Measurements from ENCODE around the gene UGT2B7.
A peak's percentile ranks its signal among the peaks of the same experiment; 100 is the strongest.
"Not testable (repeated sequence)": the region's sequence is repeated elsewhere in the genome, so short reads cannot be mapped to it uniquely, and the experiment has no call there.

The UGT2B7 gene

DNA sequence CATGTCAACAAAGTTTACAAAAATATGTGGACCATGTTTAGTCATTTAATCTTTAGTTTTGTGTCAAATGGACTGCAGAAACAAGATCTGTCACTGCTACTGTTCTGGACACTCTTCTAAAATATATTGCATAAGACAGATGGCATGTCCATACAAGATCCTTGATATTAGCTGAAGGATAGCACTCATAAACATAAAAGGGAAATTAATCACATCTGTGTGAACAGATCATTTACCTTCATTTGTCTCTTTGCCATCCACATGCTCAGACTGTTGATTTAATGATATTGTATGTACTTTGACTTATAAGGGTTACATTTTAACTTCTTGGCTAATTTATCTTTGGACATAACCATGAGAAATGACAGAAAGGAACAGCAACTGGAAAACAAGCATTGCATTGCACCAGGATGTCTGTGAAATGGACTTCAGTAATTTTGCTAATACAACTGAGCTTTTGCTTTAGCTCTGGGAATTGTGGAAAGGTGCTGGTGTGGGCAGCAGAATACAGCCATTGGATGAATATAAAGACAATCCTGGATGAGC is at the start of gene UGT2B7:
TSS of gene UGT2B7 (plus strand) at position 364 of the 546 bp plus-strand sequence. CDS start at position 411, 47 bp downstream.
- no peak for DNase-seq

DNA sequence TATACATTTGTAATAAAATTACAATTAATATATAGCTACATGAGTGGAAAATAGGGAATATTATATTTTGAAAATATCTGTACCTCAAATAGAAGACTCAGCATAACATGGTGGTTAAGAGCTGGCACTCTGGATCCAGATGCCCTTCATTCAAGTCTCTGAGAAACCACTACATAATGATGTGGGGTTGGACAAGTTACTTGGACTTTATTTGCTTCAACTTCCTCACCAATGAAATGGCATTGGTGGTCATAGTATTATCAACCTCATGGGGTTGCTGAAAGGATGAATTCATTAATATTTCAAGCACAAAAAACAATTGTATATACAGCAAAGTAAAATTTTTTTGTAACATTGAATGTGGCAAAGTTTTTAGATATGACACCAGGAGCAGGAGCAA is 46.4 kb upstream of the UGT2B7 start:
- DNase-seq = no peak

DNA sequence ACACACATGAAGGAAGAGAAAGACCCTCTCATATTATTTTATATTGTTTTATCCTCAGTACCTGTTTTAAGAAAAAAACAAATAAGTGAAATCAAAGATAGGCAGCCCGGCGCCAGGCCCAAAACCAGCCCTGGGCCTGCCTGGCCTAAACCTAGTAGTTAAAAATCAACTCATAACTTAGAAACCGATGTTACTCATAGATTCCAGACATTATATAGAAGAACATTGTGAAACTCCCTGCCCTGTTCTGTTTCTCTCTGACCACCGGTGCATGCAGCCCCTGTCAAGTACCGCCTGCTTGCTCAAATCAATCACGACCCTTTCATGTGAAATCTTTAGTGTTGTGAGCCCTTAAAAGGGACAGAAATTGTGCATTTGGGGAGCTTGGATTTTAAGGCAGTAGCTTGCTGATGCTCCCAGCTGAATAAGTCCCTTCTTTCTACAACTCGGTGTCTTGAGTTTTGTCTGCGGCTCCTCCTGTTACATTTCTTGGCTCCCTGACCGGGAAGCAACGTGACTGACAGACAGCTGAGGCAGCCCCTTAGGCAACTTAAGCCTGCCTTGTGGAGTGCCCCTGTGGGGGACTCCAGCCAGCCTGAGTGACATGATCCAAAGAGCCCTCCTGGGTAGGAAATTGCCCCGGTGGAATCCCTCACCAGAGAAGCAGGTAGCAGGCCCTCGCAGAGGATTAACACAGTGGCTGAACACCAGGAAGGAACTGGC is 45.3 kb upstream of the UGT2B7 start:
- not testable (repeated sequence) for DNase-seq

DNA sequence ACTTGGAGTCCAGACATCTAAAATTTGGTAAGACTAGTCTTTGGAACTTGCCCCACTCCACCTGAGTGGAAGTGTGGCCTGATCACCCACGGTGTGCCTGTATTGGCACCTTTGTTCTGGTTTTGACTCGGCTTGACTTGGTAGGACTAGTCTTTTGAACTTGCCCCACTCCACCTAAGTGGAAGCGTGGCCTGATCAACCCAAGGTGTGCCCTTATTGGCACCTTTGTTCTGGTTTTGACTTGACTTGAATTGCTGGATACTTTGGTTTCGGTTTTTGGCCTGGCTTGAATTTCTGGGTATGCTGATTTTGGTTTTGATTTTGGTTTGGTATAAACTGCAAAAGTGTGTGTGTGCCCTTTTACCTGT is 44.7 kb upstream of the UGT2B7 start:
- DNase-seq = no peak

DNA sequence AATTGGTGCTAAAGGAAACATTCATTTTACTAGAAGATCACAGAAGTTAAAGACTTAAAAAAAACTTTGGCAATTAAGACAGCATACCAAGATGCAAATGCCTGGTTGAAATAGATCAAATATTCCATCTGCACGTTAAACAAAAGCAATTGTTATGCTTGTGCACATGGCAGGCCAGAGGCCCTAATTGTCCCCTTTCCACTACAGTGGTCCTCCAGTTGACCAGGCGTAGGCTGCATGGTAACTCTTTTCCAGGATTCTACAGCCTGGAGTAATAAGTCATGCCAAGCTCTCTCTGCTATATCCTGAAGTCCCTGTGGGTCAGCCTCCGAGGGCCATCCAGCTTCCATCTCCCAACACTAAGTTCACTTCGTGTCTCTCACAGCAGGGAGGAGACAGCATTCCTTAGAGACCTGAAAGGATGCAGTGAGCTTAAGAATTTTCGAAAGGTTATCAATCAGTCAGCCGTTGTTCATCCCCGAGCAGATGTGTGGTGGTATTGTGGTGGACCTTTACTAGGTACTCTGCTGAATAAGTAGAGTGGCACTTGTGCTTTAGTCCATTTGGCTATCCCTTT is 42.9 kb upstream of the UGT2B7 start:
- DNase-seq = not testable (repeated sequence)

DNA sequence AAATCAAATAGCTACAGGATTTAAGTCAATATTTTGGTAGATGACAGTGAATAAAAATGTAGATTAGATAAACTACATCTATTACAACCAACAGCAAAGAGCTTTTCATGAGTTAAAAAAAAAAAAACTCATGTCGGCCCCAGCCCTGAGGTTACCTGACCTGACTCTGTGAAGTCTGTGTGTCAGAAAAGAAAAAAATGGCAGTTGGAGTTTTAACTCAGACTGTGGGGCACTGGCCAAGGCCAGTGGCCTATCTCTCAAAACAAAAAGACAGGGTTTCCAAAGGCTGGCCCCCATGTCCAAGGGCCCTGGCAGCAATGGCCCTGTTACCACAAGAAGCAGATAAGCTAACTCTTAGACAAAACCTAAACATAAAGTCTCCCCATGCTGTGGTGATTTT is 42.2 kb upstream of the UGT2B7 start:
- not testable (repeated sequence) for DNase-seq

DNA sequence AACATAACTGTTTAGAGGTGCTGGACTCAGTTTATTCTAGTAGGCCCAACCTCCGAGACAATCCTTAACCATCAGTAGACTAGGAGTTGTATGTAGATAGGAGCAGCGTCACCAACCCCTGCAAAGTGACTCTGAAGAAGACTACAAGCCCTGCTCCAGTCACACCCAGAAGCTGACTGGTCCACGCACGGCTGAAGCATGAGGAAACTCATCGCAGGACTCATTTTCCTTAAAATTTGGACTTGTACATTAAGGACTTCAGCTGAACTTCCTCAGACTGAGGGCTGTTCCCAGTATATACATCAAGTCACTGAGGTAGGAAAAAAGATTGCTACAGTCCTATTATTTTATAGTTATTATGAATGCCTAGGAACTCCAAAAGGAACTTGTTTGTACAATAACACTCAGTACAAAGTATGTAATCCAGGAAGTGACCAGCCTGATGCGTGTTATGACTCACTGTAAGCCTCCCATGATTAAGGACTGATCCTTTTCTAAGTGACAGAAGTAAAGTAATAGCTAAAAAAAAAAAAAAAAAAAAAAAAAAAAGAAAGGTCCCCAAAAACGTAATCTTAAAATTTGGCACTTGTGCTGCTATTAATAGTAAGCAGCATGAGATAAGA is 41.6 kb upstream of the UGT2B7 start:
- DNase-seq = peak; percentile 7

DNA sequence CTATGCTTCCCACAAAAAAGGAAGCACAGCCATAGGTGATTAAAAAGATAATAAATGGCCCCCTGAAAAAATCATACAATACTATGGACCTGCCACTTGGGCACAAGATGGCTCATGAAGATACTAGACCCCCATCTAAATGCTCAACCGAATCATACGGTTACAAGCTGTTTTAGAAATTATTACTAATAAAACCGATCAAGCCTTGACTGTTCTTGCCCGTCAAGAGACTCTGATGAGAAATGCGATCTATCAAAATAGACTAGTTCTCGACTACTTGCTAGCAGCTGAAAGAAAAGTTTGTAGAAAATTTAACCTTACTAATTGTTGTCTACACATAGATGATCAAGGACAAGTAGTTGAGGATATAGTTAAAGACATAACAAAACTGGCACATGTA is 40.1 kb upstream of the UGT2B7 start:
- DNase-seq = no peak

DNA sequence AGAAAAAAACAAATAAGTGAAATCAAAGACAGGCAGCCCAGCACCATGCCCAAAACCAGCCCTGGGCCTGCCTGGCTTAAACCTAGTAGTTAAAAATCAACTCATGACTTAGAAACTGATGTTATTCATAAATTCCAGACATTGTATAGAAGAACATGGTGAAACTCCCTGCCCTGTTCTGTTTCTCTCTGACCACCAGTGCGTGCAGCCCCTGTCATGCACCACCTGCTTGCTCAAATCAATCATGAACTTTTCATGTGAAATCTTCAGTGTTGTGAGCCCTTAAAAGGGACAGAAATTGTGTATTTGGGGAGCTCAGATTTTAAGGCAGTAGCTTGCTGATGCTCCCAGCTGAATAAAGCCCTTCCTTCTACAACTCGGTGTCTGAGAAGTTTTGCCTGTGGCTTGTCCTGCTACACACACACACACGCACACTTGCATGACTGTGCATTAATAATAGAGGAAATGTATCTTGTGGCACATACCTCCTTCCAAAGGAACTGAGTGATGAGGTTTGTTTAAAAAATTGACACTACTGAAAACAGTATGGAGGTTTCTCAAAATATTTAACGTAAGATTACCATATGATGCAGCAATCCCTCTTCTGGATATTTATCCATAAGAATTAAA is 39.2 kb upstream of the UGT2B7 start:
- DNase-seq = no peak

DNA sequence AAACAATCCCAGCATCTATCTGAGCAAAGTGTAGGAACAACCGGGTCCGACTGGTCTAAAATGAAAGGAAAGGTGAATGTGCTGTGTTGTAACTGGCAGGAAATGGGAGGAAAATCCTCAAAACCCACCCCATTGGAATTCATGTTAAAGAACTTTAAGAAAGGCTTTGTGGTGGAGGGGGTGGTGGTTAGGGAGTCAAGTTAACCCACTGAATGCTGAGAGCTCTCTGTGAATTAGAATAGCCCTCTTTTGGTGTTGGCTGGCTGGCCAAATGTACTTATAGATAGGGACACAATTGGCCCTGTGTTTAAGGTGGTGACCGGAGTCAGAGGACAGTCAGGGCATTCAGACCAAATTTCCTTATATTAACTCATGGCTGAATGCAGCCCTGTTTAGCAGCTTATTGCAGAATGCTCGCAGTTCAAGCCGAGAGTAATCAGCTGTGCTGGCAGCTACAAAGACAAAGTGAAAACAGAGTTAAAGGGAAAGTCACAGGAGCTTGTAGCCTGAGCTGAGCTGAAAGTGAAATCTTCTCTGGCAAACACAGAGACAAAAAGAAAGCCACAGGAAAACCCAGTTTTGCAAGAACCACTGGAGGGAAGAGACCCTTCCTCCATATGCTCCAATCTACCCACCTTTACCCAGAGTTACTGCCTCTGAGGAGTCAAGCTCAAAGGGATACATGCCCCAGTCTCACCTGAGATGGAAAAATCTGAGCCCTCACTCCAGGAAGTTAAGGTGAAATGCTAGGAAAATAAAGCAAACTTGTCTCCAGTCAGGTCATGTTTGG is 38.5 kb upstream of the UGT2B7 start:
- no peak for DNase-seq

DNA sequence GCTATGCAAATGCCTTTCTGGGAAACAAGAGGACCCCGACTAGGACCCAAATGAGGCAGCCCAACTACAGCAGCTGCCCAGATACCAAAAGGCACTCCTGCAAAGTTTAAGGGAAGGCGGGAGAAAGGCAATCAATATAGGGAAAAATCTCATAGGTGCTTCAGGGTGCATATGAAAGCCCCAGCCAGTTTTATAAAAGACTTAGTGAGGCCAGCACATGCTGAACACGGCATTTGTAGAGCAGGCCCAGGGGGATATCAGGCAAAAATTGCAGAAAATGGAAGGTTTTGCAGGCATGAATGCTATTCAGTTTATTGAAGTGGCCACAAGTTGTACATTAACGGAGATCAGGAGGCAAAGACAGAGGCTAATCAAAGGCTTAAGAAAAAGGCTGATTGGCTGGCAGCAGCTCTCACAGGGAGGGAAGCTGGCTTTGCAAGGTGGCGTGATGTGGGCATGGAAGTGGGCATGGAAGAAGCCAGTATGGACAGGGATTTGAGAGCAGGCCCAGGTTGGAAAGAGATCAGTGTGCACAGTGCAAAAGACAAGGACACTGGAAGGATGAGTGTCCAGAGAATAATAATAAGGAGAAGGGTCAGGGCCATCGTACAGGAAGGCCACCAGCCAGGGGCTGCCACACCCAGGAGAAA is 37.7 kb upstream of the UGT2B7 start:
- no peak for DNase-seq

DNA sequence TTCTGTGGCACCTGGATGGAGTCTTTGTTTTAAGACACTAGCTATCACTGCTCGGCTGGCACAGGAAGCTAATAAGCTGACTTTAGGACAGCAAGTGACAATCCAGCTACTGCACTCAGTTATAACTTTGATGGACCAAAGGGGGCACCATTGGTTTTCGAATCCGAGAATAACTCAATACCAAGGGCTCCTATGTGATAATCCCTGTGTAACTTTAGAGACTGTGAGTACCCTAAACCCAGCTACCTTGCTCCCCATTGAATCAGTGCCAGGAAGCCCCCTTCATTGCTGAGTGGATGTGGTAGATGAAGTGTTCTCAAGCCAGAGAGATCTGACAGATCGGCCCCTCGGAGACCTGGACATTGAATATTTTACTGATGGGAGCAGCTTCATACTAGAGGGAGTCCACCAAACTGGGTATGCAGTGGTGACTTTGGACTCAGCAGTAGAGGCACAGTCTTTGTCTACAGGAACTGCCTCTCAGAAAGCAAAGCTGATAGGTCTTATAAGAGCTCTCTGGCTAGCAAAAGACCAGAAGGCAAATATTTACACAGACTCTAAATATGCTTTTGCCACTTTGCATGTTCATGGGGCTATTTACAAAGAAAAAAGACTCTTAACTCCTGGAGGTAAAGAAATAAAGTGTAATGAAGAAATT is 35.5 kb upstream of the UGT2B7 start:
- no peak for DNase-seq

DNA sequence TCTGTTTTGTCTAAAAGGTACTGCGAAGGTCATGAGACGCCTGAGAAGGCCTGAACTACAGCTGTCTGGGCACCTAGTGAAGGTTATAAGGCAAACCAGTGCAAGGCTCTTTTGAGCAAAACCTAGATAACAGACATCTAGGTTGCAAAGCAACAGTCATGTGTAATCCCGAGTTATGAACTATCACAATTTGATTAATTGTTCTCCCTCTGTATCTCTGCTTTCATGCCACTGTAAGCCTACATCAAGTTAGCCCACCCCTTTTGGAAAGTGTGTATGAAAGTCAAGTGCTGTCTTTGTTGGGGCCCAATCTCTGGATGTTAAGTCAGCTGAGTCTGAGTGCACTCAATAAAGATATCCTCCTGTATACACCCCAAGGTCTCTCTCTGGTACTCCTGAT is 31.9 kb upstream of the UGT2B7 start:
- DNase-seq = no peak

DNA sequence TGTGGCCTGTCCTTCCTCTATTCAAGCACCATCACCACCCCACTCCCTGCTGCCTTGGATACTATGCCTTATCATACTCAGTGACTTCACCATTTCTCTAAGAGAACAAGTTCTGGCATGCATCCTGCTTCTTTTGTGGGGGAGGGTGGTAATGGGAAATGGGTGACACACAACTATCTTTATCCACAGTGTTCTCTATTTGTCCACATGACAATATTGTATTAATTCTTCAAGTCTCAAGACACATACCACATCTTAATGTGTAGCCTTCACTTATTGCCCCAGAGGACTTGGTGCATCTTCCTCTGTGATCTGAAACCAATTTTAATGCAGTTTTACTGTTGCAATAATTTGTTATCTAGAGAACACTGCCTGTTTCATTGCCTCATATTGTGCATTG is 29.3 kb upstream of the UGT2B7 start:
- DNase-seq = no peak

DNA sequence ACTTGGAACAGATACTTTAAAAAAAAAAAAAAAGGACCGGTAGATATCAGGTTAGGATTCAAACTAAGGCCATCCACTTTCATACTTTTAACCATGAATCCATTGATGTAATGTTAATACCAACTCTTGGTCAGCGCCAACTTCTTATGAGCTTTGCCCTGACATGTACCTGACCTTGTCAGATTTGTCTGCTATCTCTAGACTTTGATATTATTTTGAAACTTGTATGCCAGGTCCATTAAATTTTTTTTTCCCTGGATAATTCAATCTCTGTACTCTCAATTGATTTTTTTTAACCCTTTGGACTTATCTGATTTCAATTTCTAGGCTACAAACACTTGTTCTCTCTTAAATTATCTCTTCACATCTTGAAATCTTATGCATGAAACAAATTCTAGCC is 27.2 kb upstream of the UGT2B7 start:
- no peak for DNase-seq

DNA sequence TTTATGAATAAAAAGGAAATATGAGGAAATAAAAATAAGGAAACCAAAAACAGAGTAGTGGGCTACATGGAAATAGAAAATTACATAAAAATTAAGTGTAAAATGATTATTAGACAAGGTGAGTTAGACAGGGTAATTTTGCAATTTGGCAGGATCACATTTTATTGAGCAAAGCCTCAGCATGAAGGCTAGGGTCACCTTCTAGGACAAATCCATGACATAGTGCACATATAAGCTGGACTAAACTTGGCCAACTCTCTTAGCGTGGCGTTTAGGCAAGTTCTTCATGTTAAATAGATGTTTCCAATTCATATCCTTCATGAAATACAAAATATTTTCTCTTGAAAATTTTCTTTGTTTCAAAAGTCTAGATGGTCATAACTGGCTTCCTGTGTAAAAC is 25.7 kb upstream of the UGT2B7 start:
- DNase-seq = no peak

DNA sequence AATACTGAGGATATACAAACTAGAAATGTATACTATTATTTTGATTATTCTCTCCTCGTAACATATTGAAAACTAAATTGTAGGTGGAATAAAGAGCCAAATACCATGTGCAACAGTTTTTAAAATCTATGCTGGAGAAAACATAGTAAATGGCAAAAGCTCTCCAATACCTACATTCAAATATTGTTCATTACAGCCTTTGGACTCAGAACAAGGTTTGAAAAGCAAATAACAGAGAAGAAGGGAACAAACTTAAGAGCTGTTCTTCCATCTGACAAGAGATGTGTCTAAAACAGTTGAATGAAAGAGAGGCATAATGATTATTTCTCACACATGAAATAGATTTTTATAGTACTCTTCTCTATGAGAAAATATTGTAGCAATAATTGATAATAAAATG is 25.0 kb upstream of the UGT2B7 start:
- DNase-seq = no peak

DNA sequence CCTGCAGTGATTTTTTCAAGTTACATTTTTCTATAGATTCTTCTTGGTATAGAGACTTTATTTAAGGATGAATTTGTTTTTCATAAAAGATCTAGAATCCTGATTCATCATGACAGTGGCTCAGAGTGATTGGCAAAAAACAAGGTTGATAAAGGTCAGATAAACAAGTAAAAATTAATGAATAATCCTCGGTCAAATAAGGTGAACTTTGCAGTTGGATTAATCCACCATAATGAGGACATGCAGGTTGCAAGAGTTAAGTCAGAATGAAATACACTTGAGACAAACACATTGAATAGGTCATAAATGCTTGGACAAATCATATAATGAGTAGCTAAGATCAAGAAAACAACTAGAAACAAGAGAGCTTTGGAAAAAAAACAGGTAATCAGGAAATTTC is 22.9 kb upstream of the UGT2B7 start:
- no peak for DNase-seq

DNA sequence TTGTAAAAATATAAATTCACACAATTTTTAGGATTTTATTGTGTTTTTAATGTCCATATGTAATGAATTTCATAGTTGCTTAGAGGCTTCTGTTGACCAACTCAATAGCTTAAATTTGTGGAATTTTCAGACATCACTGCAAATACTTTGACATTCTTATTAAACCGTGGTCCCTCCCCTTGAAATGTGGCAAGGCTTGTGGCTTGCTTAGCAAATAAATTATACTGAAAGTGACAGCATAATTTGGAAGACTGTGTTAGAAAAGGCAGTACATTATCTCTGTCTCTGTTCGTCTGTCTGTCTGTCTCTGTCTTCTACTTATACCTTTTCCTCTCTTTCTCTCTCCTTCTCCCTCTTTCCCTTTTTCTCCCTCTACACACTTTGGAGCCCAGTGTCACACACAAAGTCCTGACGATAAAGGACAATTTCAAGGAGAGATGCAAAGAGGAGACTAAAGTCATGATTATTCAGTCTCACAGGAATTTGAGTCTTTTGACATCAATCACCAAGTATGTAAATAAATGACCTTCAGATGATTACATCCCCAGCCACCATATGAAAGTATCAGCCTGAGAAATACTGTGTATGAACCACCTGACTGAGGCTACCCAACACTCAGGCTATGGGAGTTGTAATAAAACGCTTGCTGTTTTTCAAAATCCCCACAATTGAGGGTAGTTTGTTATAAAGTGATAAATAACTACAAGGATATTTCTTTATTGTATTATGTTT is 21.0 kb upstream of the UGT2B7 start:
- DNase-seq = no peak

DNA sequence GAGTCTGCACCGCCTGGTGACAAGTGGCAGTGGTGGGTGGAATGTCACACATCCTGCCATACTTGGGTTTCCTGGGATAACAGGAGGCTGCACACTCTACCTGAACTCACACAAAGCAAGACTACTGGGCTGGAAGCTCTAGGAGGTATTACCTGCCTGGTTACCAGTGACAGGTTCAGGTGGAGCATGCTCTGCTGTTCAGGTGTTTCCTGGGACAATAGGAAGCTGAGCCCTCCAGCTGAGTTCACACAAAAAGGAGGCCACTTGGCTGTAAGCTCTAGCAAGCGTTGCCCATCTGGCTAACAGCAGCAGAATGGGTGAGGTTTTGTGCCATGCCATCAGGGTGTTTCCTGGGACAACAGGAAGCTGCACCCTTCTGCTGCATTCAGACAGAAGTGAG is 17.4 kb upstream of the UGT2B7 start:
- no peak for DNase-seq

DNA sequence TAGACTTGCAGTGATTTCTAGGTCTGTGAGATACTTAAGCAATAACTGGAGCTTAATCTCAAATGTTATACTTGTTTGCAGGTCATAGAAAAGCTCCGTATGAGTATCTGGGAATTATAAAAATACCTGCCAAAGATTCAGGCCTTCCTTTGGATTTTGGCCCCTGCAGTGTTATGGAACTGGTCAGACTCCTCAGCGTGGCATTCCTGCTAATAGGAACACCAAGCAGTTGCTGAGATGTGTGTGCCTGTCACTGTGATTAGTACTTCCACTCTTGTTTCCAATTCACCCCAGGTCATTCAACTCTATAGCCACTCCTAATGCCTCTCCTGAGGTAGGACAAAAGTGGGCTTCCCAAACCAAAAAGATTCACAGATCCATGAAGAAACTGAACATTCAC is 7.8 kb upstream of the UGT2B7 start:
- no peak for DNase-seq
